EH (cell line): ENCODE data around the gene ACSL6.

Experiments
- DNase-seq: peaks from one replicate; pipeline ENCODE4 v3.0.0-alpha.2; 2015; ENCODE audit warnings: low read depth

ACSL6 gene

DNA sequence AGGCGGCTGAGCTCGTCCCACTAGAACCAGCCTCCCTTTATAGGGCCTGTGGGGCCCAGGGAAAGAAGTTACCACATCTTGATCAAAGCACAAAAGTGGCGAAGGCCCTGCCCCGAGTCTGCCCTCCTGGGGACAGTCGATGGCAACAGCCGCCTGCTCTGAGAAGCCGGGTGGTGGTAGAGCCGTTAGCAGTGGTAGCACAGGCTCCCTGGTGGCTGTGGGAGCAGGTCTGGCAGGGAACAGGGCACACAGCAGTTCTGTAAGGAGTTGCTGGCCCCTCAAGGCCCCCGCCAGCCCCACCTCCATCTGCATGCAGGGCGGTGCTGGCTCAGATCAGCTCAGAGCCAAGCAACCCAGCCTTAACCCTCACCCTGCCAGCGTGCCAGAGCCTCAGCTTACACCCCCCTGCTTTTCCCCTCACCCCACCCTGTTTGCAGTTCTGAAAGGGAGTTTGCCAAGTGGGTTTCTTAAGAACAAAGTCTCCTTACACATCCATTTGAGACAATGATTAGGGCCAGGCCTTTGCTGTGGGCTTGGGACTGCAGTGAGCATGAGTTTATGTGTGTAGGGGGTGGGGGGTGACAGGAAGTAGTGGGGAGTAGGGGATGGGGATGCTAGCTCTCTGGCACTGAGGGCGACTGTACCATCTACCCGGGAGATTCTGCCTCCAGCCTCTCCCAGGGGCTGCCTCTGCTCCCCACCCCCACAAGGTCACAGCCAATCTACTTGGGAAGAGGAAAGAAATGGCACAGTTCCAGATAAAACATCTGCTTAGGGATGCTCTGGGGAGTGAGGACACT, 11.8 kb downstream of the ACSL6 start:
- no peak for DNase-seq

DNA sequence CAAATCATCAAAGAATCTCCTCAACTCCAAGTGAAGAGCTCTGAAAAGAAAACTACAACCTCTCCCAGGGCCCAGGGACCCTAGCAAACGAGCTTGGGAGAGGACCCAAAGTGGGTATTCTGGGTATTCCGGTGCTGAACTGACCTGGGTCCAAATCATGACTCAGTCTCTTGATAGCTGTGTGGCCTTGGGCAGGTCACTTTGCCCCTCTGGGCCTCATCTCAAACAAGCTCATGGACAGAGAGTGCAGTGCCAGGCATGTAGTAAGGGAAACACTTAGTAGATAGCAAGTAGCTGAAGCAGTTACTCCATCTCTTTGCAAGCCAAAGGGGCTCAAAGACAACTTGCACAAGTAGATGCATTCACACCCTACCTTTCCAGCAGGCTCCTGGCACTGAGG, 12.4 kb downstream of the ACSL6 start:
- DNase-seq = no peak

DNA sequence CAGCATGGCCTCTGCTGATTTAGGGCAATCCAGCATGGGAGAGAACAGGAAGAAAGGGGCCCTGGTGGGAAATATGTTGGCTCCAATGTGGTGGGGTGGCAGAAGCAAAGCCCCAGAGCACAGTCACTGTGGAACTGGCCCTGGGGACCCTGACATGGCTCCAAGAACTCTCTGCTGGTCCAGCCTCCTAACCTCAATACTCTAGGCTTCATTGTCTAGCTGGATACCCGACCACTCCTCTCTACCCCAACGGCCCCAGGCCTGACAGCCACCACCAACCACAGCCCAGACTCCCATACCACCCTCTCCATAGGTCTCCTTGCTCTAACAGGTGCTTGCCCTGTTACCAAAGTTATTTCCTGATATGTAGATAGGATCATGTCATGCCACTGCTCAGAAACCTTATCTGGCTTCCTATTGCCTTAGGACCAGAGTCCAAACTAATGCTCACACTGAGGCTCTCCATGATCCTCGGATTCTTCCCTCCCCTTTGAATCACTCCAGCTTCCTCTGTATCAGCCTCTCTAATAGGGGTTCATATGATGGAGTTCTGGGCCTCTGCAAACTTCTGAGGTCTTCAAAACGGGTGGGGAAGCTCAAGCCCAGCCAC, 12.9 kb downstream of the ACSL6 start:
- DNase-seq = no peak

DNA sequence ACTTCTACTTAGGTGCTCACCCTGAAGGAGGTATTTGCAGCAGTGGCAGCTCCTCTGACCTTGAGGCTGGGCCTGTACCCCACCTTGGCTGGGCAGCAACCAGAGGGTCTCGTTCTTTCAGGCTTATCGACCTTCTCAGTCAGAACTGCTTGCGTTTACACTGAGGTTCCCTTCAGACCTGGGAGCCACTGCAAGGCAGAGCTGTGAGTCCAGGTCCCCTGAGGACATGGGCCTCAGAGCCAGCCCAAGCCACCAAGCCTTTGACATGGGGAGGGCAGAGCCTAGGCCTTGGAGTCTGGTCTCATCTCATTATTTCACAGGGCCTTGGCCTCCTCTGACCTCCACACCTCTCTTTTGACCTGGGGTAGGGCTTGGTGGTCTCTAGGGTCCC, 13.7 kb downstream of the ACSL6 start:
- no peak for DNase-seq

DNA sequence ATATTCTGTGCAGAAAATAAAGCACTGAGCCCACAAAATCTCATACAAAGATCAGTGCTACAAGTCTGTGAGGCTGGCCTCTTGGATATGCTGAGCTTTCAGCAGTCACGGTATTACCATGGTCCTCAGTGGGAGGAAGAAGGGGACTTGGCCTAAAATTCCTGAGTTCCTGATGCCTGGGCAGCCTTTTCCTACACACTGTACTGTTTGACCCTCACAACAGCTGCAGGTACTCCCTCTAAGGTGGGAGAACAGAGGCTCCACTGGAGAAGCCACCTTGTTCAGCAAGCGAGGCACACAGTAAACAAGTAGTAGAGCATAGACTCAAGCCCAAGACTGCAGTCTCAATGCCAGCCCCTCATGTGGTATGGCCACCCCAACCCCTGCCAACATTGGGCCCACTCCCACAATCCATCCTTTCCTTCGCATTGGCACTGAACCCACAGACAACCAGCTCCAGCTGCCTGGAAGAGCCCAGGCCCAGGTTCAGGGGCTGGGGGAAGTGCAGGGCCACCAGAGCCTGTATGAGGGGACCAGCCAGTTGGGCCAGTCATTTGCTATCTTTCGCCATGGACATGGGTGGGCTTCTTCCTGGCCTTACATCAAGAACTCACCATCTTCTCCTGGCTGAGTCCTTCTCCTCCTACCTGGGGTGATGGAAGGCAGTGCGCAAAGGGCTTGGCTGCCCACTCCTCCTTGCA, 14.3 kb downstream of the ACSL6 start:
- DNase-seq = no peak

DNA sequence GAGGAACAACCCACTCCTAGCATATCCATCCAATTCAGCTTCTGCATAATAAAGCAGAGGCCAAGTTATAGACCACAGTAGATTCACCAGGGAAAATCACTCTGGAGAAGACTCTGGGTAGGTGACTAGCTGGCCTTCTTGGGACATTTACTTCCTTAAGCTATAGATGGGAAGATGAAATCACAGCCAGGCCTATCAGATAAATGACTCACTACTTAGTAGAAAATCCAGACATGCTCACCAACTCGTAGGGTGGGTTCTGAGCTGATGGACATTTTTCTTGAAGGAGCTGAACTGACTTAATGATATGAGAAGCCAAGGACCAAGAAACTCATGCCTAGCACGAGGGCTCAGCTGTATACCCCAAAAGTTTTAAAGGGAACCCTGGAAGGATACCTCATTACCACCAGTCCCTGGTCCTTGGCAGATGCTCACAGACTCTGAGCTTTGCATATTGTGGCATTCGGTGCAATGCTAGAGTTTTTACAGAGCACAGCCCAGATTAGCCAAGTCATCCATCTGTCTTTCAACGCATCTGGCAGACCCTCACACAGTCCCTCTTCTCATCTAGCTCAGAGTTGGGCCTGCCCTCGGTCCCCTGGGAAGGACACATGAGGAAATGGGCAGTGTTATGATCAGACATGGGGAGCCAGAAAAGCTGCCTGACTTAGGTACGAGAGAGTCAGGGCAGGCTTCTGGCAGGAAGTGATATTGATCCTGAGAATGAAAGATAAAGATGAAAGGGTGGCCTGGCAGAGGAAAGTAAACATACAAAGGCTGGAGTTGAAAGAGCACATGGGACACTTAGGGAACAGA, 15.0 kb downstream of the ACSL6 start:
- DNase-seq = peak; percentile 6

DNA sequence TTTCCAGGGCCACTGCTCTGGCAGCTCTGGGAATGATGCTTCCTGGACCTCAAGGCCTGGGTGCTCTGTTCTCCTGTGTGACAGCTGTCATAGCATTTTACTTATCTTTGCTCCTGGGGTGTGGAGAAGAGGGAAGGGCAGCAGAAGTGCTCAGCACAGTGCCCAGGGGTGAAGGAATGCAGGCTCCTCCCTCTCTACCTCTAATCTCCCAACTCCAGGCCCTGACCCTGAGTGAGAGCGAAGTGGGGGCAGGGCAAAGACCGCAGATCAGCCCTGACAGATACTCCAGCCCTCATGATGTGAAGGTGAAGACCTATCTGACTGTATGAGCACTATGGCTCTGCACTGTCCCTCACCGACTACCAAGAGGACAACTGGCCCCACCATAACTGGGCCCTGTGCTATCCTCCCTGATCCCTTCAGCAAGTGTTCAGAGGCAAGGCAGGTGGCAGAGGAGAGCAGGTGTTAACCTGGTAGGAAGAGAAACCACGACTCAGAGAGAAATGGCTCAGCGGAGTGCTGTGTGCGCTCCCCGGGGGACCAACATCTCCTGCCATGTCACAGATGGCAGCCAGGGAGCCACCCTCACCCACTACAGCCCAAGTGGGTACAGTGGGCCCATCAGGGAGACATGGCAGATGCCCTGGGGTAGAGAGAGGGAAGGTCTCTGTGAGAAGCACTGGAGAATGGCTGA, 16.8 kb downstream of the ACSL6 start:
- DNase-seq = no peak

DNA sequence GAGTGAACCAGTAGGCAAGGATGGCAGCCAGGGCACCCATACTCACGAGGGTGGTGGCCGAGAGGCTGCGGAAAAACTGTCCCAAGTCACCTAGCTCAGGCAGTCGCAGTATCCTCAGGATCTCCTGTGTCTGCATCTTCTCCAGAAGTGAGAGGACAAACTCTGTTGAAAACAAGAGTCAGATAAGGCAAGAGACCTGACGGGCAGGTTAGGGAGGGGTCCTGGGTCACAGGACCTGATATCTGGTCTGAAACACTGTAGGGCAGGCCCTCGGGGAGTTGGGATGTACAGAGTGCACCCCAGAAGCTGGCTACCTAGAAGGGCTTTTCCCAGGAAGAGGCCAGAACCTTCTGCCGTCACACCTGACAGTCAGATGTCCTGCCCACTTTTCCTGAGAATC, 17.4 kb downstream of the ACSL6 start:
- DNase-seq = no peak

DNA sequence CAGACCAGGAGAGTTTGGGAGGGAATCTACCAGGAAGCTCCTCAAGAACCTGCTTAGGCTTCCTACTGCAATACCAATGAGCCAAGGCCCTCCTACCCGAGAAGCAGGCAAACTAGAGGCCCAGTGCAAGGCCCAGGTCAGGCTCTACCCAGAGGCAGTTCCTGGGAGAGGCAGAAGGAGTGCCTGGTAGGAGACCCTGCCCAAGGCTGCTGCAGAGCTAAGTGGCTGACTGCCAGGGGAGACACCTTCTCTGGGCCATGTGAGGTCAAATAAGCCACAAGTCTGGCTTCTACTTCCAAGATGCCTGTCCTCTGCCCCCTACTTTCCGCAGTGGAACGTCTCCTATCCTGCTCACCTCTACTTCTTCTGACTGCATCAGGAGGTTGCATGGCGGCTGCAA, 17.8 kb downstream of the ACSL6 start:
- DNase-seq = no peak

DNA sequence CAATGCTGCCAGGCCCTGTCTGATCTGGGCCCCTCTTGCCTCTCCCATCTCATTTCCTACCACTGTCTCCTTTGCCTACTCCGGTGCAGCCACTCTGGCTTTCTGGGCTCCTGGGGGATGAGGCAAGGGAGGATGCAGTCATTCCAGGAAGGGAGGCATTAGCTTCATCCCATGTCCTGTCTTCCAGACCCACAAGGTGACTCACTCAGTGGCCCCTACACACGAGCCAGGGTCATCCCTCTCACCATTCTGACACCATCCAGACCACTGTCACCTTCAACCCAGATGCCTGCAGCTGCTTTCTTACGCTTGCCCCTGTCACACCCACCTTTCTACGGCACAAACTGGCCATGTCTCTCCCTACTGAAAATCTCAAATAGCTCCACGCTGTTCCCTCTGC, 19.1 kb downstream of the ACSL6 start:
- no peak for DNase-seq

DNA sequence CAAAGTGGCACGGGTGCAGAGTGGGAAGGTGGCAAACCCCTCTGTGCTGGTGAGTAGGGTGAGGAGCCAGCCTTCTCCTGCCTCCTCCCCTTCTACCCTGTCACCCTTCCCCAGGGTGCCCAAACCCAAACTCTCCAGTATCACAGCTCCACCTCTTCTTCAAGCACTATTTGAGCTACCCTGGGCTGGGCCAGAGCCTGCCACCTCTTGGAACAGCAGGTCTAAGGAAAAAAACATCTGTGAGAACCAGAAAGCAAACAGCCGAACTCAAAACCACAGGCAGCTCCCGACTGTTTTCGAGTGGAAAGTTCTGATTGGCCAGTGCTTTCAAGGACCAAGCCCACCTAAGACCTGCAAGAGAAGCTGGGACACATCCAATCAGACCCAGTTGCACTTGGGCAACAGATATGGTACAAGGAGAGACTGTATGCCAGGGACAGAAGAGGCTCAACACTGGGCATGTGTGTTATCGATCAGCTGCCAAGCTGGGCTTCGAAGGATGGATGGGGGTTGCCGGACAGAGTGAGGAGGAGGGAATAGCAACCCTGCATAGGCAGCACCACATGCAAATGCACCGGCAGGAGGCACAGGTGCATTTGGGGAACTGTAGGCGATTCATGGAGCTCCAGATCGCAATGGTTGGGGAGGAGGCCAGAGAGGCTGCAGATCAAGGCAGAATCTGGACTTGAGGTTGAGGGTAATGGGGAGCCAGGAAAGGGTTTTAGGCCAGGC, 19.7 kb downstream of the ACSL6 start:
- DNase-seq = no peak

DNA sequence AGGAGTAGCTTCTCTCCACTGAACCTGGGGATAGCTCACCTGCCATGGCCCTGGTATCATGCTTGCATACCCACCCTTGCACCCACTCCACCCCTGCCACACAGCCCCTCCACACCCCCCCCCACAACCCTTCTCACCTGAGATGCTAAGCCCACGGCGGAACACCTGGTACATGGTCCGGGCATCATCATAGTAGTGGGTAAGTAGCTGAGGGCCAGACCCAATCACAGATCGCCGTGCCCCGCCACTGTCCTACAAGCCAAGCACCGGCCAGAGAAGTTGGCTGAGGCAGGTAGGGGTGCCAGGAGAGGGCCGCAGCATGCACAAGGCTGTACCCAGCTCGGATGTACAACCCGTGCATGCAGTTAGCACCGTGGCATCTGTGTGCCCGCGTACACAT, 20.7 kb downstream of the ACSL6 start:
- DNase-seq = no peak

DNA sequence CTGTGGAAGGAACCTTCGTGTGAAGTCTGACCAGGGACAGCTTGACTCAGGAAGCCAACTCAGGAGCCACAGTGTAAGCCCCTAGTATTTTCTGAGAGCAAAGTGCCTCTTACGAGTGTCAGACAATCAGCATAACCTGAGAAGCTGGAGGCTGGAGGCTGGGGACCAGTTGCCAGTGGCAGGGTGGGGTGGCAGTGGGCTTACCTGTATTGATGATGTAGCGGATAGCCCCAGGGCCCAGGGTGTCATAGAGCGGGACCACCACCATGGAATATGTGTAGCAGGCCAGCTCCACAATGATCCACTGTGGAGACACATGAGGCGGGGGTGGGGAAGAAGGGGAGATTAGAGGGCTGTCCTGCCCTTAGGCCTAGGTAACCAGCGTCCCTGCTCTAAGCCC, 22.9 kb downstream of the ACSL6 start:
- DNase-seq = no peak

DNA sequence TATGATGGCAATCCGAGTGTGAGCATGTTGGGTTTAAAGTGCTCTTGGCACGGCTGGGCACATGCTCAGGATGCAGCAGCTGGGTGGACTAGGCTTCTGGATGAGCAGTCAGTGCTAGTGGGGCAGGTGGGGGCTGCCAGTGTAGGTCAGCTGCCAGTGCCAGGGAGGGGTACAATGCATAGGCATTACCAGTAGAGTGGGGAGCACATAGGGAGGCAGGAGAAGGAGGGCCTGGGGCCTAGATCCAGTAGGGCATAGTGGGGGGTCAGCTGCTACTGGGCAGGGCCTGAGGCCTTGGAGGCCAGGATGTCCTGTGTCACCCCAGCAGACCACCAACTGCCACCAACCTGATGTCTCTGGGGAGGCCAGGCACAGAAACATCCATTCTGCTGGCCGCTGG, 24.2 kb downstream of the ACSL6 start:
- DNase-seq = no peak

DNA sequence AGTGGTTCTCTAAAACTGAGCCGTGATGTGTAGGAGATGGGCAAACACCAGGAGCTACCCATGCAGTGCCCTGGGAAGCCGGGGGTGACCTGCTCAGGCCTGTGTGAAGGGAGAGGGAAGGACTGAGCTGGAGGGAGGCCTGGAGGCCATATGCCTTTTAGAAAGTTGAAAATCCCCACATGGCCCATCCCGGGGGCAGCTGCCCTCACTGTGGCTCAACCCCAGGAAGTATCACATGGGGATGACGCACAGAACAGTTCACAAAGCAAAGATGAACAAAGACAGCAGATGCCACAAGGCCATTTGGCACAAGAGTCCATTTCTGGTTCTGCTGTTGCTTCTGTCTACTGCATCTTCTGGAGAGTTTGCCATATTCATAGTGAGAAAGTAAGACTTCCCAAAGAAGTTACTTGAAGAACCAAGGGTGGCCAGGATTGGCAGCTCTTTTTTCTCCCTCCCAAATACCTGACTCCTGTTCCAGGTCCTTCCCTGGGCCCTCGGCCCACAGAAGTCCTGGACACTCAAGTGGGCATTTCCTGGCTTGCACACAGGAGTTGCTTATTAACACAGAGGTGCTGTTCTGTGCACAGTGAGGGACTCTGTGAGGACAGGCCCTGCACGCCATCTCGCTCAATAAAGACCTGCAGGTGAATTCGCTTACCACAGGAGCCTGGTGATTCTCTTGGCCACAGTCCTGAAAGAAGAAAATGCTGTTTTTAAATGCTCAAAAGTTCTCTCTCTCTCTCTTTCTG, 25.1 kb downstream of the ACSL6 start:
- no peak for DNase-seq

DNA sequence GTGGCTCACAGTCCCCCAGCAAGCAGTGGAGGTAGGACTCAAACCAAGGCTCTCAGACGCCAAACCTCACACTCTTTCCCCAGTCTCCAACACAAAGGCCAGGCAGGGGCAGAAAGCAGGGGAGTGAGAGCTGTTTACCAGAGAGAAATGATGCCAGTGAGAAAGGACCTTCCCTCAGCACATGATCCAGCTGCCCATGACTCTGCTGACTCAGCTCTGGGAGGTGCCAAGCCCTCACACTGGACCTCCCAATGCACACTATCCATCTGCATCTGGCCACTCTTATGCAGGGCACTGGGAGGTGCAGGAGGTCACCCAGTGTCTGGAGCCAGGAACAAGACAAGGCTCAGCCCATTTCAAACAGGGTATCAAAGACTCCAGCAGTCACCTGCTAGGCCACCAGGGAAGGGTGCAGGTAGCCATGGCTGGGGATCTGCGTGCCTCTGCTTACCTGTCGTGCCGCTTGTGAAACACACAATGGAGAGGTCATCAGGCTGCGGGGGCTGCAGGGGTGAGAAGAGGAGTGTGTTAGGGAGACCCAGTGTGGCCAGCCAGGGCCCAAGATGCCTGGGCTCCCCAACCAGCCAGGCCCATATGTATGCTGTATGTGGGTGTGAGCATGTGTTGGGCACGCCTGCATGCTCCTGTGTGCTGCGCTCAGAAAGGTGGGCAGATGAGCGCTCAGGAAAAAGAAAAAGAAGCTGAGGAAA, 26.3 kb downstream of the ACSL6 start:
- no peak for DNase-seq

DNA sequence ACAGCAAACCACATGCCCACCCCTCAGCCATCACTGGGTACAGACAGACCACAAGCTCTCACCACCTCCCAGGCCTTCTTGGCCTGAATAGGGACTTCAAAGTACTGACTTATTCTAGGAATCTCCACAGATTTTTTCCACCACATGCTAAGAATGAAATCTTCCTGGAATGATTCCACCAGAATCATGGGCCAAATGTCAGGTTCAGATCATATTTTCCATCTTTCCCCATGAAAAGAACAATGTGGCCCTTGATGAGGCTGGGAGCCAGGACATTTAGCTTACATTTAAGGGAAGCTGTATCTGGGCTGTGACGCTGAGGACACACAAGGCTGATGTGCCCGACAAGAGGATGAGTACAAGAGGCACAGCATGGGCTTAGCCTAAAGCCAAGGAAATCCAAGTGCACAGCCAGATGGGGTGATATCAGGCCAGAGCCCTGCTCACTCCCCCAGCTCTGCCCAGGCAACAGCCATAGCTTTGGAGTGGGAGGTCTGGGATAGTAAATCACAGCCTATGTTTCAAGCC, 28.1 kb downstream of the ACSL6 start:
- peak; percentile 4 for DNase-seq

DNA sequence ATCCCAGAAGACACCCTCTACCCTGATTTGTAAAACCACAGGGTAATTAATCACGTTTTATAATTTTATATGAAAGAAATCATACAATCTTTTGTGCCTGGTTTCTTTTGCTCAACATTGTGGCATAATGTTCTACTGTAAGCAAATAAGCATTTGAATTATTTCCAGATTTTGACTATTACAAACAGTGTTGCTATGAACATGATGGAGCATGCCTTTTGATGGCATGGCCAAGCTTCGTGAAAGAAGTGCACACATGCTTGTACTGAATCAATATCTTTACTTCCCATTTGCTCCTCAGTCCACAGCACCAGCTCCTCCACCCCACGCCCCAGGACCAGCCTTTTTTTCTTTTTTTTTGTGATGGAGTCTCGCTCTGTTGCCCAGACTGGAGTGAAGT, 29.9 kb downstream of the ACSL6 start:
- no peak for DNase-seq

DNA sequence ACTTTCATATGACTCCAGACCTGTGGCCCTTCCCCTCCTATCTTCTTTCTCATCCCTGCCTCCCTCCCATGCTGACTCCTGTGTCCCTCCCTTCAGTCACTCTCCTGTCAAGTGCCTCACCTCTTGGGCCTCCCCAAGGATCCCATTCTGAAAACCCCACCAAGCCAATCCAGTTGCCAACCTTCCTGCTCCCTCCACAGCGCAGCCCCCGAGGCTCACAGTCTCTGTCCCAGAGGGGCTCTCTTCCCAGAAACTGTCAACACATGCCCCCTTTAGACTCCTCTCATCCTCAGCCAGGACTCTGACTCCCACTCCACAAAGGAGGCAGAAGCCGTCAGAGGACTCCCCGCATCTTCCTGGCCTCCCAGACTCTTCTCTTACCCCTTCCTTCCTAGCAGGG, 30.8 kb downstream of the ACSL6 start:
- no peak for DNase-seq

DNA sequence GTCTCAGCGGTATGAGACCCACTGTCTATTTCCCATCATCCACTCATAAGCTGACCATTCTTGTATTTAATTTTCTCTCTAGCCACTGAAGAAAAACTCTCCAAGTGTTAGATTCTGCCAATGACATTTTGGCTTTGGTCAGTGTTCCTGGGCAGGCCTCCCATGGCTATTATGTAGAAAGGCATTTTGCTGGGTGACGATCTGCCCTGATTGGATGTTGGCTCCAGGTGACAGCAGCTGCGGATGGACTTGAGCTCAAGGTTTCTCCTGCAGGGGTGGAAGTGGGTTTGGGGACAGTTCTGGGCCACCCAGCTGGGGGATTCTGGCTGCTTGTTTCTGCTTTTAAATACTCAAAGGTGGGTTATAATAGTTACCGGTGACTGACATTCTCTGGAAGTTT, 31.6 kb downstream of the ACSL6 start:
- no peak for DNase-seq
